ENCODE data around the gene PDPK1. TPM values are rescaled to one million over a fixed set of nuclear protein-coding genes. Genes with fewer than 3 reads are reported as not detected.
"Not testable (repeated sequence)": the region's sequence is repeated elsewhere in the genome, so short reads cannot be mapped to it uniquely, and the experiment has no call there.

Gene PDPK1
- total and polyA plus RNA-seq, 2 of the 4 experiments (the other 2 are of a cell fraction): 10.6 to 27.3 TPM

DNA sequence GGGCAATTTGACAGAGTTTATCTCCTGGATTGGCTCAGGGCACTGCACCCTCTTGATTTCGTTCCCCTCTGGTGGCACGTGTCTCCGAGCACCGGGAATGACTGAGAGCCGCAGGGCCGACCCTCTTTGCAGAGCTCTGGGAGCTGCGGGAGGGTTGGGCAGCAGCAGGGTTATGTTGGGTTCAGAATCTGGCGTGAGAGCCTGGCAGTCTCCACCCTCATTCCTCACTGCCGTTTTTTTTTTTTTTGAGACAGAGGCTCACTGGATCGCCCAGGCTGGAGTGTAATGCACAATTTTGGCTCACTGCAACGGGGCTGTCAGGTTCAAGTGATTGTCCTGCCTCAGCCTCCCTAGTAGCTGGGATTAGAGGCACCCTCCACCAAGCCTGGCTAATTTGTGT, 71.5 kb downstream of the PDPK1 start:
- H2AK9ac ChIP-seq (replicated peaks; ENCODE audit: low read depth, low read length, poor library complexity); H3K9ac ChIP-seq (ENCODE audit: low read depth, low read length); H3K18ac ChIP-seq (ENCODE audit: low read depth, low read length); H2AFZ ChIP-seq (replicated peaks; ENCODE audit: low read length, poor library complexity); CTCF ChIA-PET; H2BK15ac ChIP-seq (ENCODE audit: low read depth, low read length); H2BK120ac ChIP-seq (ENCODE audit: low read depth, low read length); in situ Hi-C loops (cut with MboI; ENCODE audit: low sequenced_read_pairs); H3K4me1 ChIP-seq (ENCODE audit: control insufficient read depth, insufficient read depth, low read length); H4K5ac ChIP-seq (ENCODE audit: low read depth, low read length); H4K8ac ChIP-seq (ENCODE audit: low read depth in 2 of 2, low read length in 2 of 2); H4K91ac ChIP-seq (ENCODE audit: insufficient read depth, low read depth, low read length); intact Hi-C loops (cut with micrococcal nuclease); H2BK20ac ChIP-seq (ENCODE audit: low read depth, low read length); H3K9me1 ChIP-seq (ENCODE audit: insufficient read depth, low read length); BruUV-seq (replicated peaks); H3K4ac ChIP-seq (ENCODE audit: low read depth, low read length); H3K9me3 ChIP-seq (ENCODE audit: control insufficient read depth, insufficient read depth, low read length); H2AK5ac ChIP-seq (ENCODE audit: low read depth, low read length); H2BK5ac ChIP-seq (ENCODE audit: low read depth, low read length, poor library complexity, severe bottlenecking); POLR2A ChIA-PET (ENCODE audit: unreplicated experiment); H3K56ac ChIP-seq (ENCODE audit: extremely low read depth, insufficient read depth, low read length); H3K4me2 ChIP-seq (ENCODE audit: low read depth, low read length); H3K14ac ChIP-seq (replicated peaks; ENCODE audit: low read depth, low read length); H3K27ac ChIP-seq (ENCODE audit: insufficient read depth, low read length); ATAC-seq (ENCODE audit: low read depth); dilution Hi-C loops (cut with HindIII; ENCODE audit: low sequenced_read_pairs, unreplicated experiment); H3K23ac ChIP-seq (ENCODE audit: low read depth, low read length); H3K4me3 ChIP-seq (ENCODE audit: insufficient read depth, low read depth, low read length); H3K27me3 ChIP-seq (ENCODE audit: control insufficient read depth, insufficient read depth, low read length); DNase-seq: not testable (repeated sequence)
- Histone ChIP-seq H3K36me3 (ENCODE audit: control insufficient read depth, insufficient read depth, low read length) (peaks cover 17% of the 10 kb centered on the region), H3K79me1 (ENCODE audit: low read depth in 1 of 2, low read length in 2 of 2) (peaks cover 0 to 20% of the 10 kb centered on the region in 2 experiments; a peak in 2 of 4 replicates), H4K20me1 (ENCODE audit: insufficient read depth, low read length) (peaks cover 22% of the 10 kb centered on the region)
- WGBS, 2 experiments (ENCODE audit: extremely low coverage in 2 of 2, insufficient read length in 1 of 2): no CpG with 5 or more reads among the region's 11 CpGs

All from IMR-90 (cell line).